GM23338 (cell line): ENCODE data around the gene SORBS1. TPM values are rescaled to one million over a fixed set of nuclear protein-coding genes. Genes with fewer than 3 reads are reported as not detected.

Experiments used
- ATAC-seq: fragments of 200-7000 bp; cut with Tn5 transposase; 3 replicates; pipeline ENCODE4 v1.9.1; 2020
- DNase-seq: peaks from one replicate; pipeline ENCODE4 v3.0.0-alpha.2; 2015; ENCODE audit warnings: low spot score
- H2AFZ ChIP-seq: fragments of 200-600 bp; sonication (generic); 2 replicates; pipeline ENCODE4 v1.8.0; 2016; ENCODE audit warnings: antibody characterized with exemption, mild to moderate bottlenecking, moderate library complexity
- H3F3A ChIP-seq: fragments of 200-600 bp; sonication (generic); replicated peaks from 2 replicates; pipeline ENCODE4 v1.8.0; 2017; ENCODE audit warnings: antibody characterized with exemption, mixed run types, low read depth
- H3K27ac ChIP-seq: fragments of 200-600 bp; sonication (generic); 2 replicates; pipeline ENCODE4 v1.6.1; 2016; ENCODE audit warnings: low read depth
- H3K27me3 ChIP-seq: fragments of 200-600 bp; sonication (generic); 2 replicates; pipeline ENCODE4 v1.8.0; 2016; ENCODE audit warnings: mild to moderate bottlenecking, mixed run types, moderate library complexity; ENCODE audit not compliant: insufficient read depth
- H3K36me3 ChIP-seq: fragments of 200-600 bp; sonication (generic); 2 replicates; pipeline ENCODE4 v1.8.0; 2016; ENCODE audit warnings: mild to moderate bottlenecking; ENCODE audit not compliant: insufficient read depth
- H3K4me1 ChIP-seq: fragments of 200-600 bp; sonication (generic); 2 replicates; pipeline ENCODE4 v1.8.0; 2016; ENCODE audit warnings: mild to moderate bottlenecking, moderate library complexity; ENCODE audit not compliant: insufficient read depth
- H3K4me2 ChIP-seq: fragments of 200-600 bp; sonication (generic); 2 replicates; pipeline ENCODE4 v1.7.1; 2017; ENCODE audit warnings: mixed run types
- H3K4me3 ChIP-seq: fragments of 200-600 bp; sonication (generic); 2 replicates; pipeline ENCODE4 v1.6.1; 2016; ENCODE audit warnings: mixed run types
- H3K79me2 ChIP-seq: fragments of 200-600 bp; sonication (generic); replicated peaks from 2 replicates; pipeline ENCODE4 v1.8.0; 2017; ENCODE audit warnings: mild to moderate bottlenecking; ENCODE audit not compliant: insufficient read depth
- H3K9me2 ChIP-seq: fragments of 200-600 bp; sonication (generic); 2 replicates; pipeline ENCODE4 v1.8.0; 2017; ENCODE audit not compliant: insufficient read depth
- H4K20me1 ChIP-seq: fragments of 200-600 bp; sonication (generic); replicated peaks from 2 replicates; pipeline ENCODE4 v1.8.0; 2017; ENCODE audit warnings: mild to moderate bottlenecking; ENCODE audit not compliant: insufficient read depth
- H3K27ac Mint-ChIP-seq: 2 replicates; pipeline ENCODE4 v1.8.0; 2020; ENCODE audit warnings: inconsistent platforms, mild to moderate bottlenecking, moderate library complexity, mixed read lengths
- H3K27me3 Mint-ChIP-seq: 3 replicates; pipeline ENCODE4 v1.8.0; 2022; ENCODE audit warnings: low read depth, mild to moderate bottlenecking, moderate library complexity, mixed read lengths, inconsistent platforms; ENCODE audit not compliant: insufficient read depth, poor library complexity
- H3K36me3 Mint-ChIP-seq: 3 replicates; pipeline ENCODE4 v1.8.0; 2021; ENCODE audit warnings: low read depth, mild to moderate bottlenecking, inconsistent platforms, moderate library complexity, mixed read lengths
- H3K4me1 Mint-ChIP-seq: 3 replicates; pipeline ENCODE4 v1.8.0; 2020; ENCODE audit warnings: mild to moderate bottlenecking, inconsistent platforms, mixed read lengths
- H3K4me3 Mint-ChIP-seq: 3 replicates; pipeline ENCODE4 v1.8.0; 2021; ENCODE audit warnings: moderate library complexity, mild to moderate bottlenecking, inconsistent platforms, mixed read lengths
- H3K9me3 Mint-ChIP-seq: 3 replicates; pipeline ENCODE4 v1.8.0; 2020; ENCODE audit warnings: moderate library complexity, mild to moderate bottlenecking, inconsistent platforms, mixed read lengths
- EZH2phosphoT487 ChIP-seq: fragments of 200-600 bp; sonication (generic); IDR thresholded peaks from one replicate; pipeline ENCODE4 v1.8.1; 2018; ENCODE audit warnings: antibody characterized with exemption; ENCODE audit not compliant: unreplicated experiment
- NANOG ChIP-seq: IDR thresholded peaks from 2 replicates; pipeline ENCODE4 v1.6.1; 2016; ENCODE audit warnings: antibody characterized with exemption, borderline replicate concordance
- POLR2AphosphoS5 ChIP-seq: IDR thresholded peaks from 2 replicates; pipeline ENCODE4 v1.6.1; 2016; ENCODE audit warnings: antibody characterized with exemption, low read depth
- REST ChIP-seq: IDR thresholded peaks from one replicate; pipeline ENCODE4 v1.6.1; 2018; ENCODE audit warnings: antibody characterized with exemption; ENCODE audit not compliant: unreplicated experiment
- STAT1 ChIP-seq: IDR thresholded peaks from one replicate; pipeline ENCODE4 v1.6.1; 2016; ENCODE audit warnings: antibody characterized with exemption; ENCODE audit not compliant: unreplicated experiment
- ZNF114 ChIP-seq: fragments of 250-450 bp; sonication (Bioruptor Pico); IDR thresholded peaks from 2 replicates; pipeline ENCODE4 v1.5.0; 2020; ENCODE audit warnings: mild to moderate bottlenecking, moderate library complexity
- ZNF462 ChIP-seq: fragments of 250-450 bp; sonication (Bioruptor Pico); IDR thresholded peaks from 2 replicates; pipeline ENCODE4 v1.5.0; 2020; ENCODE audit warnings: mild to moderate bottlenecking, moderate library complexity
- polyA plus RNA-seq: library from polyadenylated mRNA; unstranded; fragments of >200 nt; fragmentation: Nextera tagmentation; extraction: Ambion mirVana; gene quantifications from 2 replicates; pipeline ENCODE4 v1.2.1, GENCODE V29; 2016
- total RNA-seq: library from RNA; depleted of rRNA; stranded (reverse); fragments of >200 nt; shearing (Covaris generic); gene quantifications from 2 replicates; pipeline ENCODE4 v1.2.3, GENCODE V29; 2014

Gene SORBS1
- total and polyA plus RNA-seq, 2 experiments from 2014 or later, result 47.7 to 51.5 TPM

GRCh38 chr10:95462740-95463667 is 98.2 kb downstream of the SORBS1 start:
- H3K4me2 ChIP-seq, result no peak overlapping the region
- DNase-seq, result no peak
- no peak for ATAC-seq
- no peak overlapping the region; the same call in 1 of the 2 replicates for H3K27ac ChIP-seq
- no peak overlapping the region for H3K4me3 ChIP-seq
- H4K20me1 ChIP-seq, result no peaks in the 10 kb centered on the region; the same call in 1 of the 2 replicates
- H3K9me3 Mint-ChIP-seq, result no peaks in the 10 kb centered on the region
- H2AFZ ChIP-seq, result no peak overlapping the region
- TF ChIP-seq POLR2AphosphoS5 (no peak), EZH2phosphoT487 (no peak), NANOG (no peak), ZNF114 (no peak), REST (no peak)
- no peaks in the 10 kb centered on the region for H3K9me2 ChIP-seq
- peaks cover 62% of the 10 kb centered on the region for H3K4me1 ChIP-seq
- peaks cover 7% of the 10 kb centered on the region for H3K79me2 ChIP-seq
- H3K4me3 Mint-ChIP-seq, result no peak overlapping the region; the same call in 2 of the 3 replicates
- peaks cover 62% of the 10 kb centered on the region for H3K4me1 Mint-ChIP-seq
- H3K27ac Mint-ChIP-seq, result no peak overlapping the region
- H3K36me3 ChIP-seq, result no peaks in the 10 kb centered on the region
- H3K36me3 Mint-ChIP-seq, result no peaks in the 10 kb centered on the region
- H3K27me3 ChIP-seq, result no peaks in the 10 kb centered on the region
- H3F3A ChIP-seq, result no peaks in the 10 kb centered on the region; the same call in 1 of the 2 replicates
- H3K27me3 Mint-ChIP-seq, result peaks cover 7% of the 10 kb centered on the region

- H4K20me1 ChIP-seq, result no peaks in the 10 kb centered on the region; the same call in 1 of the 2 replicates
- no peak overlapping the region for H2AFZ ChIP-seq
- H3K27ac Mint-ChIP-seq, result no peak overlapping the region
- H3K4me1 ChIP-seq, result peaks cover 56% of the 10 kb centered on the region
- H3K4me3 Mint-ChIP-seq, result peak overlapping the region; percentile 41; the same call in 2 of the 3 replicates
- no peak overlapping the region for H3K27ac ChIP-seq
- H3K9me3 Mint-ChIP-seq, result no peaks in the 10 kb centered on the region
- no peaks in the 10 kb centered on the region for H3K9me2 ChIP-seq
- peaks cover 7% of the 10 kb centered on the region for H3K79me2 ChIP-seq
- no peaks in the 10 kb centered on the region; the same call in 1 of the 2 replicates for H3F3A ChIP-seq
- H3K4me2 ChIP-seq, result peak overlapping the region; percentile 34
- H3K4me1 Mint-ChIP-seq, result peaks cover 59% of the 10 kb centered on the region
- DNase-seq (no peak), ATAC-seq (no peak)
- TF ChIP-seq ZNF462 (CRISPR knock-in tag) (no peak), POLR2AphosphoS5 (no peak), EZH2phosphoT487 (no peak), STAT1 (no peak), NANOG (no peak), ZNF114 (no peak)
- no peaks in the 10 kb centered on the region for H3K36me3 Mint-ChIP-seq
- no peaks in the 10 kb centered on the region for H3K36me3 ChIP-seq
- peak overlapping the region; percentile 15; the same call in 1 of the 2 replicates for H3K4me3 ChIP-seq
- H3K27me3 Mint-ChIP-seq, result peaks cover 7% of the 10 kb centered on the region
- no peaks in the 10 kb centered on the region for H3K27me3 ChIP-seq
These were observed 99.6 kb downstream of the SORBS1 start for GRCh38 chr10:95461611-95462010.
